Dedifferentiated amniotic fluid mesenchymal stem cell (primary cell): Measurements from ENCODE around the gene SEZ6L.

Source experiments
- DNase-seq: peaks from one replicate; pipeline ENCODE4 v3.0.0-alpha.2; 2016; ENCODE audit errors: extremely low spot score

SEZ6L gene

DNA sequence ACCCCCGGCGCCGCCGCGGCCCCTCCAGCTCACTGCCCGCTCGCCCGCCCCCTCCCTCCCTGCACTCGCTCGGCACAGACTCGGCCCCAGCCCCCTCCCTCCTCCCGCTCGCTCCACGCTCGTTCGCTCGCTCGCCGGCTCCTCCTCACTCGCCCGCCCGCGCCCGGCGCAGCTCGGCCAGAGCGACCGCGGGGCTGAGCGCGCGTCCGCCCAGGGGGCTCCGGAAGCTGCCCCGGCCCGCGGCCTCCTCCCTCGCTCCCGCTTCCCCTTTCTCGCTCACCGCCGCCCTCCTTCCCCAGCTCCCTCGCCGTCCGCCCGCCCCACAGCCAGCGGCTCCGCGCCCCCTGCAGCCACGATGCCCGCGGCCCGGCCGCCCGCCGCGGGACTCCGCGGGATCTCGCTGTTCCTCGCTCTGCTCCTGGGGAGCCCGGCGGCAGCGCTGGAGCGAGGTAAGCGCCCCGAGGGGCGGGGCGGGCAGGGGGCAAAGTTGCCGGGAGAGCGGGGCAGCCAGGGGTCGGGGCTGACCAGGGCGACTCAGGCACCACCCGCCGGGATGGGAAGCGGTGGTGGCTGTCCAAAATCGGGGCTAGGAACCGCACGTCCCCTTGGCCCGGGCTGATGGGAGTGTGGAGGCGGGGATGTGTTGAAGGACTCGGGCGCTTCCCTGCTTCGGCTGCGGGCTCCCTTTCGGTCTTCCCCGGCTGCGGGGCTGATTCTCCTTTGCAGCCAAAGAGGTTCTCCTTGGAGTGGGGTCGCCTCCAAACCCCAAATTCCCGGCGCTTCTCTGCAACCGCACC is at the start of gene SEZ6L:
SEZ6L (plus strand) TSS at position 148 of the 797 bp plus-strand sequence; CDS start at position 356, 208 bp downstream.
- no peak for DNase-seq

DNA sequence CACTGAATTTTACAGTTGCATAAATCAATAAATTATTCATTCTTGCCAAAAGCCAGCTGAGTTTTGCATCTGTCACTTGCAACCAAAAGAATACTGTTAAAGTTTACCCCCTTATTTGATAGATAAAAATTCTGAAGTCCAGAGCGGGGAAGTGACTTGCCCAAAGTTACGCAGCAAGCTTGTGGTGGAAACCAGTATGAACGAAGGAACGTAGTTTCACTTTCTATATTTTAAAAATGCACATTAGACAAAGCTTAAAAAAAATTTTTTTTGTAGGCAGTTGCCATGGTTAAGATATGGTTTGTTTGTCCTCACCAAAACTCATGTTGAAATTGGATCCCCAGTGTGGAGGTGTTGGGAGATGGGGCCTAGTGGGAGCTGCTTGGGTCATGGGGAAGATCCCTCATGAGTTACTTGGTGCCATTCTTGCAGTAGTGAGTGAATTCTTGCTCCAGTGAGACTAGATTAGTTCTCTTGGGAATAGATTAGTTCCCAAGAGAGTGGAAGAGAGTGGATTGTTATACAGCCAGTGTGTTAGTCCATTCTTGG is 46.3 kb upstream of the SEZ6L start:
- no peak for DNase-seq

DNA sequence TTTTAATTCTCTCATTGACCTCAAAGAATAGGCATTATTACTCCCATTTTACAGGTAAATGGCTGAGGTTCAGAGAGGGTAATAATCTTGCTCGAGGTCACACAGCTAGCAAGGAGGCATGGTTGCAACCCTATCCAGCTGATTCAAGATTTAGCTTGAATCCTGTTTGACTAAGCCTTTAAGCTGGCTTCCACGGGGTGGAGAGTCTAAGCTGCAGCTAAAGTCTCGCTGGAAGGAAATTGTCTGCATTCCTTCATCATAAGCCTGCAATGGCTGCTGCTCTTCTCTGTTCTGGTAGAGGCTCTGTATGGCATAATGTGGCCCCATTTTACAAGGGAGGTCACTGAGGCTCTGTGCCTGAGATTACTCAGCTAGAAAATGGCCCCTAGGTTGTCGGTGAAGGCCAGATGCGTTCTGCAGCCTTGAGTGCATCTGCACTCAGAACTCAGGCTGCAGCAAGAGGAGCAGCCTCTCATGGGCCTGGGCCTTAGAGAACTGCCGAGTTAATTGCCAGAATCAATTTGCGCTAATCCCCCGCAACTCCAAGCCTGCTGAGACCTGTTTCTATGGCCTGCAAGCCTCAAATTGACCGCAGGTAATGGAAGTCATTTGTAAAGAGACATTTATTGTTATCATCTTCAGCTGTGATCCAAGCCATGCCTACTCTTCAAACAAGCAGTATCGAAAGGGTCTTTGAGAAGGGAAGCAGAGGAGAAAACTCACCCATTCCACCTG is 44.1 kb upstream of the SEZ6L start:
- DNase-seq: no peak

GRCh38 chr22:26127126-26127525 is 42.1 kb upstream of the SEZ6L start:
- DNase-seq: no peak

DNA sequence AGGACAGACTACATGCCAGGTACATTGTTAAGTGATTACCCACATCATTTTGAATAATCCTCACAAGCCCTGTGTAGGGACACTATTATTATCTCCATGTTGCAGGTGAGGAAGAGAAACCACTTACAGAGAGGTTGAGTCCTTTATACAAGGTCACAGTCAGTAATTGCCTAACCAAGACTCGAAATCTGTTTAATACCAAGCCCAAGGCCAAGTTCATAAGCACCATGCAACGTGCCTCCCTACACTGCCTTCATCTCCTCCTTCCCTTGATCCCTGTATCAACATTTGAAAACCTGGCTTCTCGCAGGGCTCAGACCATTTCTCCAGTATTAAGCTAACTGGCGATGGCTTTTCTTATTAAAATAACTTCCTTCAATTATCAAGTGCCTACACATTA is 41.7 kb upstream of the SEZ6L start:
- DNase-seq: no peak

DNA sequence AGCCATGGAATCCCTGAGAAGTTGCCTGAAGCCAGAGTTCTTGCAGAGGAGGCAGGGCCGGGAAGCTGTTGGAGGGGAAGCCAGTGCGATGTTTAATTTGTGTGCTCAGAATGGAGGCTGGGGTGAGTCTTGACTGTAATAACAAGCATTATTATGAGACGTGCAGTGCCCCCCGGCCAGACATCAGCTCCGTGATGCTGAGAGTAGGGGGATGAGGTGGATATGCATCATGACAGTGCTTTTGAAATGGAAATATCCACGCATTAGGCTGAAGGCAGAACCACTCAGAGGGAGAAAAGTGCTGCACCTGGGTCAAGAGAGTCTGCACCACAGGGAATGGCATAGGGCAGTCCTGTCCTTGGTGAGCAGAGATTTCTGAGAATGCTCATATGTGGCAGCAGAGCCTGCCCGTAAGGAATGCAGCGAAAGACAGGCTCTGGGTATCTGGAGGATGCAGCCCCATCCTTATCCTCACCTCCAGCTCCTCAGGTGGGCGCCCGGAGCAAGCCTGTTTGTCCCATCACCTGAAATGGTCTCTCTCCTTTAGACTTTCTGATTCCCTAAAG is 37.6 kb upstream of the SEZ6L start:
- no peak for DNase-seq

GRCh38 chr22:26134654-26135330 is 34.5 kb upstream of the SEZ6L start:
- no peak for DNase-seq

- DNase-seq: no peak
Observed at GRCh38 chr22:26135806-26136205, 33.5 kb upstream of the SEZ6L start.

- DNase-seq: no peak
Observed at GRCh38 chr22:26139310-26139709, 30.0 kb upstream of the SEZ6L start.

GRCh38 chr22:26141831-26142230 is 27.4 kb upstream of the SEZ6L start:
- no peak for DNase-seq

- no peak for DNase-seq
Observed at GRCh38 chr22:26143806-26144325, 25.4 kb upstream of the SEZ6L start.

DNA sequence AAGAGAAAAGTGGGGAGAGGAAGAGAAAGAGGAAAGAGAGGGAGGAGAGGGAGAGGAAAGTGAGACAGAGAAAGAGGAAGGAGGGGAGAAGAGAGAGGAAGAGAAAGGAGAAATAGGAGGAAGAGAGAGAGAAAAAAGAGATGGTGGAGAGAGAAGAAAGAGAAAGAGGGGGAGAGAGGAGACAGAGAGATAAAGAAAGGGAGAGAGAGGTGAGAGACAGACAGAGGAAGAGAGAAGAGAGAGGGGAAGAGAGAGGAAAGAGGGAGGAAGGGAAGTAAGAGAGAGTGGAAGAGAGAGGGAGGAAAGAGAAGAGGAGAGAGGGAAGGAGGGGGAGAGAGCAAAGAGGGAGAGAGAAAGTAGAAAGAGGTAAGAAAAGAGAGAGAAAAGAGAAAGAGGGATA is 9.4 kb upstream of the SEZ6L start:
- no peak for DNase-seq

GRCh38 chr22:26161746-26162145 is 7.5 kb upstream of the SEZ6L start:
- no peak for DNase-seq

DNA sequence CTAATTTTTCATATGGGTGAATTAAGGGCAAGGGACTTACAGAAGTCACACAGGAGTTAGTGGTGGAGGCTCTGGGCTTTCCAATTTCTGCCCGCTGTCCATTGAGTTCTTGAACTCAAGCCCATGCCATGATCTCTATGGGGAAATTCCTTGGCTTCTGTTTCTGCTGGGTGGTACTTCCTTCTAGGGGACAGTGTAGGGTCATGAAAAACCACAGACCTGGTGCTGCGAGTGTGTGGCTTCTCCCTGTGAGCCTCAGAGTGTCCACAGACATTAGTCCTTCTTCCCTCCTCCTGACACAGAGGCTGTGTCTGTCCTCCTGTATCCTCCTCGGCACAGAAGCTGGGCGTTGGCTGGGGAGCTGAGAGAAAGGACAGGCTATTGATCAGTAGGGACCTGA is 6.3 kb upstream of the SEZ6L start:
- DNase-seq: no peak

DNA sequence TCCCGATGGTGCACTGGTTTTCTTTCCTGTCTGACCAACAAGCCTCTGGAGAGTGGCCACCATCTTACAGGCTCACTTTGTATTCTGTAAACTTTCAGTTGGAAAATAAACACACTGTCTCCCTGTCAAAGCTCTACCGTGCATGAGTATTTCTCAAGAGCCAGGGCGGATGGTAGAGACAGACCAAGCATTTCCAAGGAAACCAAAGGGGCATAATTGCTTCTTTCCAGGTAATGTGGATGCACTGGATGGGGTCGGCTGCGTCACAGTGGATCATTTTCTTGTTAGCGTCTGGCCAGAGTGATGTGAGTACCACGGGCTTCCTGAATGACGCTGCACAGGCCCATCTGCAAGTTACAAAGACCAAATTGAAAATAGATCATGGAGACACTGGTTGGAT is 5.1 kb upstream of the SEZ6L start:
- no peak for DNase-seq

GRCh38 chr22:26168330-26168851 is 871 bp upstream of the SEZ6L start:
- DNase-seq: no peak

- DNase-seq: no peak
Observed at GRCh38 chr22:26168939-26169314, 335 bp upstream of the SEZ6L start.

GRCh38 chr22:26170112-26170492 is 840 bp downstream of the SEZ6L start:
- no peak for DNase-seq

GRCh38 chr22:26170795-26171580 is 1.7 kb downstream of the SEZ6L start:
- no peak for DNase-seq

- DNase-seq: no peak
Observed at GRCh38 chr22:26172389-26172990, 3.2 kb downstream of the SEZ6L start.
